Right lobe of liver (tissue), 4 donors: Measurements from ENCODE around the gene OMA1.

Experiments used
- CTCF ChIP-seq, 4 donors: fragments of 200-600 bp in 3 of 4; fragments of 450-650 bp in 1 of 4; IDR thresholded peaks; one replicate each; pipeline versions ENCODE4 v1.5.1 to v1.8.0; 2016 to 2022; ENCODE audit warnings: antibody characterized with exemption in 4 of 4, mild to moderate bottlenecking in 2 of 4
- POLR2A ChIP-seq: fragments of 450-650 bp; IDR thresholded peaks from one replicate; pipeline ENCODE4 v1.6.1; 2017; ENCODE audit warnings: antibody characterized with exemption, mild to moderate bottlenecking
- donor health status: DM: no; HTN: no; CAD: no.
- donor health status: DM: no; HTN: no; CAD: no.
- donor health status: DM: no; HTN: yes; CAD: no.

GRCh38 chr1:58468612-58469011 is 77.9 kb downstream of the OMA1 start:
- TF ChIP-seq CTCF (IDR thresholded peaks at IDR 0.05), result no peak
- TF ChIP-seq POLR2A, result no peak
